Measurements from ENCODE around the gene PPIP5K2.

DNA sequence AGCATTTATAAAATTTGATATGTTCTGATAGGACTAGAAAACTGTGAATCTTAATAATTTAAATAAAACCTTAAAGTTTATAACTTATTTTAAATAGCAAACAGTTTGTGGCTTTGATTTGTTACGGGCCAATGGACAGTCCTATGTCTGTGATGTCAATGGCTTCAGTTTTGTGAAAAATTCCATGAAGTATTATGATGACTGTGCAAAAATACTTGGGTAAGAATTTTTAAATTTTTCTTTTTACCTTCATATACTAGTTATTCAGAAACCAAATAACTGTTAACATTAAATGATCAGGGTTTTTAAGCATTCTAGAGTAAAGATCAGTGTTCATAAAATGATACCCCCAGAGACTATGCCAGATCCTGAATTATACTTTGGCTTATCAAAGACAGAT is 31.1 kb downstream of the PPIP5K2 start:
- TF ChIP-seq, protein P1, sequence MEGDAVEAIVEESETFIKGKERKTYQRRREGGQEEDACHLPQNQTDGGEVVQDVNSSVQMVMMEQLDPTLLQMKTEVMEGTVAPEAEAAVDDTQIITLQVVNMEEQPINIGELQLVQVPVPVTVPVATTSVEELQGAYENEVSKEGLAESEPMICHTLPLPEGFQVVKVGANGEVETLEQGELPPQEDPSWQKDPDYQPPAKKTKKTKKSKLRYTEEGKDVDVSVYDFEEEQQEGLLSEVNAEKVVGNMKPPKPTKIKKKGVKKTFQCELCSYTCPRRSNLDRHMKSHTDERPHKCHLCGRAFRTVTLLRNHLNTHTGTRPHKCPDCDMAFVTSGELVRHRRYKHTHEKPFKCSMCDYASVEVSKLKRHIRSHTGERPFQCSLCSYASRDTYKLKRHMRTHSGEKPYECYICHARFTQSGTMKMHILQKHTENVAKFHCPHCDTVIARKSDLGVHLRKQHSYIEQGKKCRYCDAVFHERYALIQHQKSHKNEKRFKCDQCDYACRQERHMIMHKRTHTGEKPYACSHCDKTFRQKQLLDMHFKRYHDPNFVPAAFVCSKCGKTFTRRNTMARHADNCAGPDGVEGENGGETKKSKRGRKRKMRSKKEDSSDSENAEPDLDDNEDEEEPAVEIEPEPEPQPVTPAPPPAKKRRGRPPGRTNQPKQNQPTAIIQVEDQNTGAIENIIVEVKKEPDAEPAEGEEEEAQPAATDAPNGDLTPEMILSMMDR (conservative IDR thresholded peaks at IDR 0.05) = no peak
- no peak for TF ChIP-seq EZH2 (IDR thresholded peaks at IDR 0.05; ENCODE audit: low read depth)

Data from PC-9 (cell line).